Measurements from ENCODE around the gene GOLGA6D.
"Not testable (repeated sequence)": the region's sequence is repeated elsewhere in the genome, so short reads cannot be mapped to it uniquely, and the experiment has no call there.

GOLGA6D gene

GRCh38 chr15:75284152-75284551, 1.5 kb downstream of the GOLGA6D start:
- DNase-seq, result not testable (repeated sequence)

GRCh38 chr15:75293660-75294059, 11.0 kb downstream of the GOLGA6D start:
- DNase-seq, result not testable (repeated sequence)

GRCh38 chr15:75298541-75299310, 16.1 kb downstream of the GOLGA6D start:
- DNase-seq, result not testable (repeated sequence)

GRCh38 chr15:75299311-75299688, 16.7 kb downstream of the GOLGA6D start:
- DNase-seq, result not testable (repeated sequence)

- not testable (repeated sequence) for DNase-seq
Measured at GRCh38 chr15:75300026-75300425, 17.4 kb downstream of the GOLGA6D start.

GRCh38 chr15:75302318-75302717, 19.7 kb downstream of the GOLGA6D start:
- no peak for DNase-seq

- DNase-seq, result not testable (repeated sequence)
Measured at GRCh38 chr15:75302753-75303152, 20.1 kb downstream of the GOLGA6D start.

GRCh38 chr15:75306188-75306587, 23.6 kb downstream of the GOLGA6D start:
- no peak for DNase-seq

GRCh38 chr15:75307778-75308390, 25.2 kb downstream of the GOLGA6D start:
- peak; percentile 19 to 40 for DNase-seq

GRCh38 chr15:75309711-75310110, 27.1 kb downstream of the GOLGA6D start:
- DNase-seq, result no peak

GRCh38 chr15:75312548-75312947, 29.9 kb downstream of the GOLGA6D start:
- DNase-seq, result not testable (repeated sequence)

GRCh38 chr15:75313116-75313845, 30.6 kb downstream of the GOLGA6D start:
- no peak for DNase-seq

GRCh38 chr15:75314552-75315290, 32.1 kb downstream of the GOLGA6D start:
- no peak for DNase-seq

GRCh38 chr15:75319231-75319897, 36.7 kb downstream of the GOLGA6D start:
- DNase-seq, result not testable (repeated sequence)

- no peak for DNase-seq
Measured at GRCh38 chr15:75321711-75322110, 39.1 kb downstream of the GOLGA6D start.

- no peak for DNase-seq
Measured at GRCh38 chr15:75325922-75326321, 43.3 kb downstream of the GOLGA6D start.

- no peak for DNase-seq
Measured at GRCh38 chr15:75327005-75327404, 44.4 kb downstream of the GOLGA6D start.

GRCh38 chr15:75327491-75327890, 44.9 kb downstream of the GOLGA6D start:
- DNase-seq, result no peak

- DNase-seq, result no peak
Measured at GRCh38 chr15:75328493-75329314, 46.1 kb downstream of the GOLGA6D start.

GRCh38 chr15:75329571-75329970, 46.9 kb downstream of the GOLGA6D start:
- DNase-seq, result no peak

GRCh38 chr15:75332093-75332492, 49.5 kb downstream of the GOLGA6D start:
- not testable (repeated sequence) for DNase-seq
